GM18951 (cell line): ENCODE measurements around the gene TCHP.

Experiments
- POLR2A ChIP-seq: IDR thresholded peaks from 4 replicates; pipeline ENCODE4 v1.6.1; 2011; ENCODE audit warnings: mild to moderate bottlenecking; ENCODE audit not compliant: insufficient read length, insufficient read depth; ENCODE audit errors: extremely low read depth
- in situ Hi-C: fragments of 300-500 bp; cut with MboI; formaldehyde crosslinking; loops from one replicate; pipeline ENCODE4 v1.12.0; 2022; ENCODE audit warnings: low sequenced_read_pairs, mixed read lengths, inconsistent platforms; ENCODE audit not compliant: unreplicated experiment

The TCHP gene

GRCh38 chr12:109870648-109871047, 29.4 kb upstream of the TCHP start:
- TF ChIP-seq POLR2A: no peak
- in situ Hi-C loops: no loop called here

GRCh38 chr12:109871668-109872314, 28.3 kb upstream of the TCHP start:
- in situ Hi-C loops: no loop called here
- TF ChIP-seq POLR2A: no peak

GRCh38 chr12:109873653-109874052, 26.4 kb upstream of the TCHP start:
- no peak for TF ChIP-seq POLR2A

GRCh38 chr12:109875572-109876131, 24.4 kb upstream of the TCHP start:
- in situ Hi-C loops: no loop called here
- no peak for TF ChIP-seq POLR2A

More at GRCh38 chr12:109873653-109874052, 26.4 kb upstream of the TCHP start:
- in situ Hi-C loops: no loop called here

GRCh38 chr12:109876406-109876805, 23.7 kb upstream of the TCHP start:
- TF ChIP-seq POLR2A: no peak
- in situ Hi-C loops: no loop called here

GRCh38 chr12:109877504-109878246, 22.4 kb upstream of the TCHP start:
- in situ Hi-C loops: no loop called here
- no peak for TF ChIP-seq POLR2A

- TF ChIP-seq POLR2A: no peak
- in situ Hi-C loops: no loop called here
These were observed 21.8 kb upstream of the TCHP start for GRCh38 chr12:109878247-109878625.

- TF ChIP-seq POLR2A: no peak
- in situ Hi-C loops: no loop called here
These were observed 21.3 kb upstream of the TCHP start for GRCh38 chr12:109878749-109879148.

- in situ Hi-C loops: no loop called here
- no peak for TF ChIP-seq POLR2A
These were observed 20.6 kb upstream of the TCHP start for GRCh38 chr12:109879351-109880042.

- peak; percentile 67 for TF ChIP-seq POLR2A
- in situ Hi-C loops: no loop called here
These were observed 19.8 kb upstream of the TCHP start, which contains the start of gene GLTP for GRCh38 chr12:109880043-109880931. GLTP (minus strand) TSS chr12:109880541; CDS start chr12:109880374, 167 bp downstream.

- in situ Hi-C loops: no loop called here
- no peak for TF ChIP-seq POLR2A
These were observed 19.1 kb upstream of the TCHP start for GRCh38 chr12:109880938-109881337.

GRCh38 chr12:109881752-109882151, 18.3 kb upstream of the TCHP start:
- in situ Hi-C loops: no loop called here
- no peak for TF ChIP-seq POLR2A

- in situ Hi-C loops: no loop called here
- no peak for TF ChIP-seq POLR2A
These were observed 16.6 kb upstream of the TCHP start for GRCh38 chr12:109883461-109883860.

GRCh38 chr12:109885616-109886015, 14.5 kb upstream of the TCHP start:
- in situ Hi-C loops: no loop called here
- TF ChIP-seq POLR2A: no peak
